GM15510 (cell line): ENCODE results near the gene ADD3.

ENCODE experiments used
- POLR2A ChIP-seq: IDR thresholded peaks from 3 replicates; pipeline ENCODE4 v1.6.1; 2011; ENCODE audit warnings: borderline replicate concordance; ENCODE audit not compliant: insufficient read length; ENCODE audit errors: extremely low read depth

ADD3 gene

GRCh38 chr10:110007701-110008517 is at the start of gene ADD3:
ADD3 (plus strand) TSS chr10:110007984; CDS start chr10:110100654, 92,670 bp downstream.
- peak; percentile 58 for TF ChIP-seq POLR2A

DNA sequence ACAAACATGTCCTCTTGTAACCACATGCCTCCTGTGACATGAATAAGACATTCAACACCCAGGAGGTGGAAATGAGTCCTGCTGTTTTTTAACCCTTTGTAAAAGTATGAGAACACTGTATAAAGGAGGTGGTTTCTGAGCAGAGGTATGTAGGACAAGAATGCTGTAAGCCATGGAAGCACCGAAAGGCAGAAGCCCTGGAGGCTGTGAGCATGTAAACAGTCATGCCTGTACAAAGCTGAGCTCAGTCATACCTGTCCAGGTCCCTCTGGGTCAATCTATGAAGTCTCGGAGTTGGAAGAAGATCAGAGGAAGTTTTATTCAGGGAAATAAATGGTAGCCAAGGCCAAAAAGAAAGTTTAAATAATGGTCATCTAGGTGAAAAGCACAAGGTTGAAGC is 49.7 kb upstream of the ADD3 start:
- TF ChIP-seq POLR2A = no peak

DNA sequence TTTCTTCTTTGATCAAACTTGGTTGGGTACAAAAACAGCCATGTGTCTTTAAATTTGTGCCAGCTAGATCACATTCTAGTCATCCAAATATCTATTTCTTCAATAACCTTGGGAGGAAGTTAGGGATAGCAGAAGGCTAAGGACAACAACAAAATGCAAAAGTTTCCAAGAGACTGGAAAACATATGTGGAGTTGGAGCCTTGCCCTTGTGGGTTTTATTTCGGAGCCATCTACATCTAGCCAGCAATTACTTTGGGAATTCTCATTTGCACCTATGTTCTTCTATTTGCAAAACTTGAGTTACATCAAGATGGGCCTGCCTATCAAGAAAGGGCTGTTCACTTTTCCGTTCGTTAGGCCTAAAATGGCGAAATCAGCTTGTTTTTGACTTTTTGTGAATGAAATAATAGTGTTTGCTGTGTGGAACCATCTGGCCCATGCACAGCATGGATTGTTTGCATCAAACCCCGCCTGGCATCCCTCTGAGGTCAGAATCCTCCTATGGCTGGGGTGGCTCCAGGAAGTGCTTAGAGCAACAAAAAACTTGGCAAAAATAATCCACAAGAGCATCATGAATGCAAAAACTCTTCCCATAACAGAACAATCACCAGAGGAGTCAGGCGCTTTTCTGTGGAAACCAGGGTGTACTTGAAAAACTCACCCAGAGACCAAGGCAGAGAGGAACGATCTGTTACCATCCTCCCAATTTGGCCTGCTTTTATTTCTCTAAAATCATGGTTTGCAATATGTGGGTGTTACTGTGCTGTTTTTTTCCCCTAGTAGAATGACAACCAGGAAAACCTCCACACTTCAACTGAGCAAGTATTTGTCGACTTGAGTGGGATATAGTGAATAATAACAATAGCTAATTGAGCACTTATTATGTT is 48.3 kb upstream of the ADD3 start:
- no peak for TF ChIP-seq POLR2A

GRCh38 chr10:109960682-109961081 is 47.1 kb upstream of the ADD3 start:
- no peak for TF ChIP-seq POLR2A

- TF ChIP-seq POLR2A = no peak
Observed at GRCh38 chr10:109961174-109962001, 46.4 kb upstream of the ADD3 start.

DNA sequence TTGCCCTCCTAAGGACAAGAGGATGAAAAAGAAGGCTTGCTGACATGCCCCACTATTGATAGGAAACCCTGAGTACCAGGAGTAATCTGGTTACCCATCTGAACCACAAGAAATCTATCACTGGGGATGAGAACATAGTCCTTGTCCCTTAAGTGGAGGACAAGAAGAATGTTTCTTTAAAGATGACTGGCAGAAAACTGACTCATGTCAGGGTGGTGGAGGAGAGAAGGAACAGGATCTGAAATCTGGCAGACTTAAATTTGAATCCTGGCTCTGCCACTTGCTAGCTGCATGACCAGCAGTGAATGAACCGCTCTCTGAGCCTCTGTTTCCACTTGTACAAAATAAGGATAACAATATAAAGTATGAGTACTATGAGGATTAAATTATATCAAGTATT is 45.5 kb upstream of the ADD3 start:
- no peak for TF ChIP-seq POLR2A

DNA sequence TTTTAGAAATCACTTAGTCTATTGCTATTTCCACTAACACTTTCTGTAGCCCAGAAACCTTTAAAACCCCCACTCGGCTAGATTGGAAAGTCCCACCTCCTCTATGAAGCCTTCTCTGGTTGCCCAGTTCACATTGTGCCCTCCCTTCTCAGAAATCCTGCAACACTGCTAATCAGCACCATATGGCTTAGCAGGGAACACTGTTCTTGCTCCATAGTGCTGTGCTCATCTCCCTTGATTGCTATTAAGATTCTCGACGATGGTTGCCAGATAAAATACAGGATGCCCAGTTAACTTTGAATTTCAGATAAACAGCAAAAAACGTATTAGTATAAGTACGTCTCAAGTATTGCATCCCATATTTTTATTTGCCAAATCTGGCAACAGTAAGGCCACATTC is 44.3 kb upstream of the ADD3 start:
- no peak for TF ChIP-seq POLR2A

GRCh38 chr10:109964318-109964717 is 43.5 kb upstream of the ADD3 start:
- TF ChIP-seq POLR2A = no peak

DNA sequence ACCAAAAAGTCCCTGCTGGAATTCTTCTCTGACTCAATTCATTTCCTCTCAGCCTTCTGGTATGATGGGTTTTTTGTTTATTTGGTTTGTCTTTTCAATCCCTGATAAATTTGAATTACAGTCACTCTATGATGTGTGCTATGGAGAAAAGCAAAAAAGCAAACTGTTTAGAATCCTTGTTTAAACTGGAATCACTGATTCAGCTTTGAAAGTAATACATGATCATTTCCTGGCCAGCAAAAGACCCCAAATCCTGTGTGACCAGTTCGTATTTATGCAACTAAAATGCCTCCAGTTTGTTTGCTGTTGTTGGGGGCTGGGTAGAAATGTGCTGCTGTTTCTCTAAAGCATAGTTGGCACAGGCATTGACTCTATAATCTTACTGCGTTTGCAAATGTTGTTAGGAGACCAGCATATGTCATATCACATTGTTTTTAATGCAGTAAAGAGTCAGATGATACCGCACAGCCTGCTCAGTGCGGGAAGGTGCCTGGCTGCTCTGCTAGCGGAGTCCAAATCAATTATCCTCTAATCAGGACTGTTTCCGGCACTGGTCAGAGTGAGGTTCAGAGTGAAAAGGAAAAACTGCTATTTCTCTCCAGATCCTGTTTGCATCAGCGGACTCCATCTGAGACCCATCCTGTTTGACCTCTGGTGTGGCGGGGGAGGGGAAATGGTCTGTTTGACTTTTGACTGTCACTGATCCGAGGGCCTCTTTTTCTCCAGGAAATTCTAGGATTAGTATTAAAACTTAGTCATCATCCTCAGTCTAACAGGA is 40.6 kb upstream of the ADD3 start:
- TF ChIP-seq POLR2A = no peak

DNA sequence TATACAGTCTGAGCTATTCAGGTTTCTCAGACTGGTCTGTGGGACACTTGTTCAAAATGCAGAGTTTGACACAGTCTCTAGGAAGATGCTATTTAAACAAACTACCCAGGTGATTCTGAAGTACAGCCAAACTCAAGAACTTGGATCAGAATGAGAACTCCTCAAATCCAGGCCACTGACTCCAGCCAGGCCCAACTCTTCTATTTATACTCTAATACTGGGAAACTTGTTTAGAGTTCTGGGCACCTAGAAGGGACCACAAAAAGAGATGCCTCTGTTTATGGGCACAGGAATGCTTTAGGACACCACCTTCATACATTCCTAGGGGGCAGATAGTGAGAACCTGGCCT is 40.1 kb upstream of the ADD3 start:
- no peak for TF ChIP-seq POLR2A

- TF ChIP-seq POLR2A = no peak
Observed at GRCh38 chr10:109968953-109969759, 38.6 kb upstream of the ADD3 start.

DNA sequence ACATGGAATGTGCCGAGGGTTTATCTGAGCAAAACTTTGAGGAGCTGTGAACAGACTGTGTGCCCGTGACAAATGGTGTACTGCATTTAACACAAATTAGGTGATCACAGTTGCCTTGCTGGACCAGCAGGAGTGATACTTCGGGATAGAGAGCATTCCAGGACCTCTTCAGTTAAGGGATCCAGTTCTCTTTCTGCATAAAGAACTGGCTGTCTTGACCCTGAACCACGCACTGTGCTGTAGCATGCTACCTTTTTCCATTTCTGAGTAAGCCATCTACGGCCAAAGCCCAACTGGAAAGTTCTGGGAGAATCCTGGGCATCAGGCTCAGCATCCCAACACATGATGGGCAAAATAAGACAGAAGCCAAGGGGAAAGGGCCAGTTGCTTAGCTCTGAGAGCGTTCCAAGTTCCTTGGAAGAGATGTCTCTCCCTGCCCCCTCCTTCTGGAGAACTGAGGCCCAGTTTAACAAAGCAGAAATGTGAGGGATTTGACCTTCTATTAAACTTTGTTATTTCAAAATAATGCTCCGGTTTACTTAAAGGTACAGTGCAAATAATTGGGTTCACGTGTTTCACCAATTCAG is 37.9 kb upstream of the ADD3 start:
- TF ChIP-seq POLR2A = no peak

DNA sequence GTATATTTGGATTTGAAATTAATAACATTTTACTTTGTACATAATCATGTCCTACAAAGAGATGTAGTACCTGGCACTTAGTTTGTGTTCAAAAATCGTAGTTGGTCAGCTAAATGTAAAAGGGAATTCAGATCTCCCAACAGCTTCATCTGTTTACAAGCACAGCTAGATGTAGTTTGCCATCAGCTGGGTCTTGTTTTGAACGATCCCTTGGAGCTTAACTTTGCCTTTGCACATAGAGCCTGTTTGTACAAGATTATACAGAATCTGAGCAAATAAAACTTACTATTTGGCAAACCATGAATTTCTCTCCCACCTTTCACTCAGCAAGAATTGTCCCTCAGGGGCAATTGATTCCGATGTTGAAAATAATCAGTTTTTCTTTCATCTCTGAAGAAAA is 36.1 kb upstream of the ADD3 start:
- no peak for TF ChIP-seq POLR2A
